ENCODE measurements around the gene SLC38A1.

SLC38A1 gene

GRCh38 chr12:46224386-46224785, 44.5 kb downstream of the SLC38A1 start:
- Histone ChIP-seq H3K9ac (ENCODE audit: low read depth, low read length) (no peak overlapping the region), H3K4me1 (ENCODE audit: control insufficient read depth, insufficient read depth, low read length) (peaks cover 34% of the 10 kb centered on the region), H3K4me2 (ENCODE audit: low read length) (no peak overlapping the region), H3K9me3 (replicated peaks; ENCODE audit: low read length) (no peaks in the 10 kb centered on the region), H3K27me3 (ENCODE audit: control insufficient read depth, insufficient read depth, low read length) (no peaks in the 10 kb centered on the region), H3K4me3 (ENCODE audit: low read length) (no peak overlapping the region), H3K36me3 (ENCODE audit: insufficient read depth, low read length) (peaks cover 17% of the 10 kb centered on the region)

DNA sequence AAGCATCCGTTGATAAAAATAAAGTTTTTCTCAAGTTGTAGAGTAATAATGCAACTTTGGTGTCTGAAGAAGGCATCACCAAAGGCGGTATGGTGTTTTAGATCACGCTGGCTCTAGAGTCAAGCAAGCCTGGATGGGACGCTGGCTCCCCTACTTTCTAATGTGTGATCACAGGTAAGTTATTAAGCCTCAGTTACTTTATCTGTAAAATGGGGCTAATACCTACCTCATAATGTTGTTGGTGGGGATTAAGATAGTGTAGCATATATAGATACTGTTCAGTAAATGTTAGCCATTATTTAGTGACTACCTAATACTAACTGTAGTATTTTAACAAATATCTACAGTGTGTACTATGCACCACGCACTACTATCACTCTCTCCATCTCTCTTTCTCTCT, 45.8 kb downstream of the SLC38A1 start:
- Histone ChIP-seq H3K4me1 (ENCODE audit: control insufficient read depth, insufficient read depth, low read length) (peaks cover 36% of the 10 kb centered on the region), H3K9me3 (replicated peaks; ENCODE audit: low read length) (no peaks in the 10 kb centered on the region)

GRCh38 chr12:46222636-46223035, 46.2 kb downstream of the SLC38A1 start:
- H3K9ac ChIP-seq (ENCODE audit: low read depth, low read length), result no peak overlapping the region
- peaks cover 12% of the 10 kb centered on the region for H3K36me3 ChIP-seq (ENCODE audit: insufficient read depth, low read length)
- H3K27me3 ChIP-seq (ENCODE audit: control insufficient read depth, insufficient read depth, low read length), result no peaks in the 10 kb centered on the region
- H3K4me2 ChIP-seq (ENCODE audit: low read length), result no peak overlapping the region
- H3K9me3 ChIP-seq (replicated peaks; ENCODE audit: low read length), result no peaks in the 10 kb centered on the region
- H3K4me3 ChIP-seq (ENCODE audit: low read length), result no peak overlapping the region
- H3K4me1 ChIP-seq (ENCODE audit: control insufficient read depth, insufficient read depth, low read length), result peaks cover 36% of the 10 kb centered on the region

More for the DNA sequence above, 45.8 kb downstream of the SLC38A1 start:
- Histone ChIP-seq H3K4me2 (ENCODE audit: low read length) (no peak overlapping the region), H3K4me3 (ENCODE audit: low read length) (no peak overlapping the region), H3K36me3 (ENCODE audit: insufficient read depth, low read length) (peaks cover 16% of the 10 kb centered on the region), H3K27me3 (ENCODE audit: control insufficient read depth, insufficient read depth, low read length) (no peaks in the 10 kb centered on the region), H3K9ac (ENCODE audit: low read depth, low read length) (no peak overlapping the region)

GRCh38 chr12:46221255-46222128, 47.4 kb downstream of the SLC38A1 start:
- Histone ChIP-seq H3K9ac (ENCODE audit: low read depth, low read length) (peak overlapping the region; percentile 53), H3K27me3 (ENCODE audit: control insufficient read depth, insufficient read depth, low read length) (no peaks in the 10 kb centered on the region), H3K4me2 (ENCODE audit: low read length) (peak overlapping the region; percentile 63), H3K4me3 (ENCODE audit: low read length) (no peak overlapping the region), H3K4me1 (ENCODE audit: control insufficient read depth, insufficient read depth, low read length) (peaks cover 36% of the 10 kb centered on the region), H3K9me3 (replicated peaks; ENCODE audit: low read length) (no peaks in the 10 kb centered on the region), H3K36me3 (ENCODE audit: insufficient read depth, low read length) (peaks cover 11% of the 10 kb centered on the region)

DNA sequence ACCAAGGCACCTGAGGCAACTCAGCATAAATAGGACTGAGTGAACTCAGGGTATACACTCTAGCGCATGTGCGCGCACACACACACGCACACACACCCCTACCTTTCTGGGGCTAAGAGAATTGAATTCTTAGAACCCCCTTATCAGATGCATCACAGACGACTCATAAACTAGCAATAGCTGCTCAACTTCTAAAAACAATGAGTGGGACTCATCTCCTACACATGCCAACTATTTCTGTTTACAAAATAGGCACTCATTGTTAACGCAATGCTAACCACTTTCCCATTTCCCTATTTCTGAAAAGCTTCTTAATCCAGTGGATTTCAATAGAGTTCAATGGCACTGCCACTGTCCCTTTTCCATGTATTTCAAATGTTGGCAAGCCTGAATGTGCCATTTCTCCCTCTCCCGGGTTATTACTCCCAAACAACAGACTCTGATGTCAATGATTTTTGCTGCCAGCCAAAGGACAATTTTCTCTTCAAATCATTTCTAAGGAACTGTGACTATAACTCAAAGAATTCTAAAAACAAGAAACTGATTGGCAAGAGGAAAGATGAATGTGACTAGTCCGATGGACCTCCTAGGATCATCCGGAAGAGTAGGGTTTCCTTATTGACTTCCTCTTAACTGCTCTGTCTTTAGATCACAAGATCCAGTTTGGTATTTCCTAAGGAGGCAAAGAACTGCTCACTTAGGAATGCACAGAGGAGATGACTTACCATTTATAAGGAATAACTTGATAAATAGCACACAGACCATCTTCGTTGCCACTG, 48.8 kb downstream of the SLC38A1 start:
- Histone ChIP-seq H3K36me3 (ENCODE audit: insufficient read depth, low read length) (peaks cover 11% of the 10 kb centered on the region), H3K4me3 (ENCODE audit: low read length) (no peak overlapping the region), H3K27me3 (ENCODE audit: control insufficient read depth, insufficient read depth, low read length) (no peaks in the 10 kb centered on the region), H3K4me2 (ENCODE audit: low read length) (peak overlapping the region; percentile 63), H3K9ac (ENCODE audit: low read depth, low read length) (peak overlapping the region; percentile 53), H3K4me1 (ENCODE audit: control insufficient read depth, insufficient read depth, low read length) (peaks cover 36% of the 10 kb centered on the region), H3K9me3 (replicated peaks; ENCODE audit: low read length) (no peaks in the 10 kb centered on the region)

DNA sequence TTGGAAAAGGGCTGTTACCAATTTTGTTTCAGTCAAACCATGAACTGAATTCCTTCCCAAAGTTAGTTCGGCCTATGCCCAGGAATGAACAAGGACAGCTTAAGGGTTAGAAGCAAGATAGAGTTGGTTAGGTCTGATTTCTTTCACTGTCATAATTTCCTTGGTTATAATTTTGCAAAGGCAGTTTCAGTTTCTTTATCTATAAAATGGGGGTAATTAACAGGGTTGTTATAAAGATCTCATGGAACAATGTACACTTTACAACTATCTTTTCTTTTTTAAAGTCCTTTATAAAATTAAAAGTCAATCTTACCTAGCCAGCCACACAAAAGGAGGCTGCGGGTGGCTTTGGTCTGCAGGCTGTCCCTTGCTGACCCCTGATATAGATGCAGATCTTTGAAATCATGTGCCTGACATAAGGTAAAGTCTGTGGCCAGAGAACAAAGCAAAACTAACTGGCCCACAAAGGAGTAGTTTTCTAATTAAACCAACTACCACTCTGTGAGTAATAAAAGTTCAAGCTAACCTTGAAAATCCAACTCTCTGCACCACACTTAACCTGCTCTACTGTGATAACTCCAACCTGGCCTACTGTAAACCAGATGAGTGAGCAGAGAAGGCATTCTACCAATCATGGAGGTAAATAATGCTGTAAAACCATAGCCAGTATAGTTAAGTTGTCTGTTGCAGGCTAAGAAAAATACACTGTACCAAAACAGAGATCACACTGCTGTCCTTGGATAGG, 49.5 kb downstream of the SLC38A1 start:
- Histone ChIP-seq H3K27me3 (ENCODE audit: control insufficient read depth, insufficient read depth, low read length) (no peaks in the 10 kb centered on the region), H3K36me3 (ENCODE audit: insufficient read depth, low read length) (peaks cover 7% of the 10 kb centered on the region), H3K4me2 (ENCODE audit: low read length) (peak overlapping the region; percentile 44), H3K9me3 (replicated peaks; ENCODE audit: low read length) (no peaks in the 10 kb centered on the region), H3K4me3 (ENCODE audit: low read length) (no peak overlapping the region), H3K4me1 (ENCODE audit: control insufficient read depth, insufficient read depth, low read length) (peaks cover 33% of the 10 kb centered on the region), H3K9ac (ENCODE audit: low read depth, low read length) (no peak overlapping the region)

GRCh38 chr12:46218322-46219095, 50.3 kb downstream of the SLC38A1 start:
- Histone ChIP-seq H3K9me3 (replicated peaks; ENCODE audit: low read length) (no peaks in the 10 kb centered on the region), H3K36me3 (ENCODE audit: insufficient read depth, low read length) (peaks cover 5% of the 10 kb centered on the region), H3K27me3 (ENCODE audit: control insufficient read depth, insufficient read depth, low read length) (no peaks in the 10 kb centered on the region), H3K9ac (ENCODE audit: low read depth, low read length) (no peak overlapping the region), H3K4me2 (ENCODE audit: low read length) (no peak overlapping the region), H3K4me1 (ENCODE audit: control insufficient read depth, insufficient read depth, low read length) (peaks cover 31% of the 10 kb centered on the region), H3K4me3 (ENCODE audit: low read length) (no peak overlapping the region)

- Histone ChIP-seq H3K4me1 (ENCODE audit: control insufficient read depth, insufficient read depth, low read length) (peaks cover 31% of the 10 kb centered on the region), H3K4me2 (ENCODE audit: low read length) (no peak overlapping the region), H3K9me3 (replicated peaks; ENCODE audit: low read length) (no peaks in the 10 kb centered on the region), H3K9ac (ENCODE audit: low read depth, low read length) (no peak overlapping the region), H3K27me3 (ENCODE audit: control insufficient read depth, insufficient read depth, low read length) (no peaks in the 10 kb centered on the region), H3K4me3 (ENCODE audit: low read length) (no peak overlapping the region), H3K36me3 (ENCODE audit: insufficient read depth, low read length) (peaks cover 8% of the 10 kb centered on the region)
These were observed 51.1 kb downstream of the SLC38A1 start for GRCh38 chr12:46217541-46218321.

DNA sequence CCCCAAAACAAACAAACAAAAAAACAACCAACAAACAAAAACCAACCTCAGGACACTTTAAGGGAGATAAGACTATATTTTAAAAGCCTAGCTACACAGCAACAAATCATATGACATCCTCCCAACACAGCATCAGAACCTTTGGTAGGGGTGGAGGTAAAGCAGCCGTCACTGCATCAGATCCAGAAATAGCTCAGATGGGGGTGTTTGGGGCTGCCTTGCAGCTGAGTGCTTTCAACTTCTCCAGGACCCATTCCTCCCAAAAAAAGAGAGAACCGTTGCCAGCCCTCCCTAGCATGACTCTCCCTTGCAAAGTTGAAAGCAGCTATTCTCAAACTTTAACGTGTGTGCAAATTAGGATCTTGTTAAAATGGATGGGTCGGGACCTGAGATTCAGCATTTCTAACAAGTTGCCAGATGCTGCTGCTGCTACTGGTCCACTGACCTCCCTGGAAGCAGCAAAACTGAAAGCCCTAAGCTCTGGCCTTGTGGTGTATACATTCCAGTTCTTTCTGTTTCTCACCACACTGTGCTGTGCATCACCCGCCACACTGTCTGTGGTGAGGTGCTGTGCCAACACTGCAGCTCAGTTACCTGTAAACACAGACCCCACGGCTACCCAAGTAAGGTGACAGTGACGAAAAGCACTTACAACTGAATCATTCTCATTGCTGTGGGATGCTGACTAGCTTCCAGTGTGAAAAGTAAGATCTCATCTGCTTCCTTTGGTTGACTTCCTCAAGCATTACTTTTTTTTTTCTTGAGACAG, 54.0 kb downstream of the SLC38A1 start:
- Histone ChIP-seq H3K4me2 (ENCODE audit: low read length) (no peak overlapping the region), H3K4me1 (ENCODE audit: control insufficient read depth, insufficient read depth, low read length) (peaks cover 12% of the 10 kb centered on the region), H3K9me3 (replicated peaks; ENCODE audit: low read length) (no peaks in the 10 kb centered on the region), H3K9ac (ENCODE audit: low read depth, low read length) (no peak overlapping the region), H3K27me3 (ENCODE audit: control insufficient read depth, insufficient read depth, low read length) (no peaks in the 10 kb centered on the region), H3K4me3 (ENCODE audit: low read length) (no peak overlapping the region), H3K36me3 (ENCODE audit: insufficient read depth, low read length) (peaks cover 18% of the 10 kb centered on the region)
